ENCODE data around the gene VPS13C.

The VPS13C gene

DNA sequence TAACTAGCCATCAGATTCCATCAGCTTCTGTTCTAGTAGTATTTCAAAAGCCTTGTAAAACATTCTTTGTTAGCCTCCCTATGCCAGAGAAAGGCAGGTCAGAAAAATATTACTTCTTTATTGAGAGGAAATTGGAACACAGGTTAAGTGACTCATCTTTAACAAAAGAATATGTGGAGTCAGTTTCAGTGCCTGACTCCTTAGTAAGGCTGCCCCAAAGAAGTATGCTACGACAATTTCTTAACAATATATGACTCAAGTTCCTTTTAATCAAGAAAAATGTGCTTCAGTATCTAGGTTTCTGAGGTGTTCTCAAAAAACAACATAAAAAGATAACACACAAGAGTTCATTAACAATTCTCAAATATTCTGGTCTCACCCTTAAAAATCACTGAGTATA, 139.2 kb downstream of the VPS13C start:
- TF ChIP-seq CTCF (IDR thresholded peaks at IDR 0.05) = no peak
- peaks cover 63% of the 10 kb centered on the region for H3K36me3 ChIP-seq

DNA sequence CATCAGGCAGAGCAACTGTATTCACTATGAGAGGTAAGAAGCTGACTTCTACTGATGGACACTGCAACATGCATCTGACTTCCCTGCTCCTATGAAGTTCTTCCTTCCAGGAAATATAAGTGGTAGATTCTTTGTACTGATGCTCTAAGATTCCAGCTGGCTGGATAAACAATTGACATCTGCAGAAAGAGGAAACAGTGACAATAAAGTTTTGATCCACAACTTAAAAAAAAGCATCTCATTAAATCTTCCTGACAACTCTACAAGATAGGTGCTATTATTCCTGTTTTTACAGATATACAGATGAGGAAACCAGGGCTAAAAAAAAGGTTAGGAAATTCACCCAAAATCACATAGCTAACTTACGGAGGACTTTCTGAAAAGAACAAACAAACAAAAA, 142.8 kb downstream of the VPS13C start:
- Histone ChIP-seq H3K27ac (no peak overlapping the region), H3K4me1 (ENCODE audit: control insufficient read depth in 1 of 2, insufficient read depth in 1 of 2, low read depth in 1 of 2, low read length in 1 of 2) (no peaks in the 10 kb centered on the region), H3K27me3 (no peaks in the 10 kb centered on the region), H3K9me3 (no peaks in the 10 kb centered on the region), H3K4me3 (ENCODE audit: low read depth in 1 of 2, low read length in 1 of 2) (no peak overlapping the region), H3K36me3 (peaks cover 76% of the 10 kb centered on the region)
- no peak for TF ChIP-seq CTCF (IDR thresholded peaks at IDR 0.05)

More for the DNA sequence above, 139.2 kb downstream of the VPS13C start:
- H3K4me3 ChIP-seq (ENCODE audit: low read depth in 1 of 2, low read length in 1 of 2) = no peak overlapping the region
- no peaks in the 10 kb centered on the region for H3K4me1 ChIP-seq (ENCODE audit: control insufficient read depth in 1 of 2, insufficient read depth in 1 of 2, low read depth in 1 of 2, low read length in 1 of 2)
- no peaks in the 10 kb centered on the region for H3K27me3 ChIP-seq
- H3K9me3 ChIP-seq = no peaks in the 10 kb centered on the region
- no peak overlapping the region for H3K27ac ChIP-seq

- H3K4me3 ChIP-seq (ENCODE audit: low read depth in 1 of 2, low read length in 1 of 2) = no peak overlapping the region
- no peaks in the 10 kb centered on the region for H3K4me1 ChIP-seq (ENCODE audit: control insufficient read depth in 1 of 2, insufficient read depth in 1 of 2, low read depth in 1 of 2, low read length in 1 of 2)
- no peaks in the 10 kb centered on the region for H3K27me3 ChIP-seq
- TF ChIP-seq CTCF (IDR thresholded peaks at IDR 0.05) = no peak
- H3K27ac ChIP-seq = no peak overlapping the region
- peaks cover 63% of the 10 kb centered on the region for H3K36me3 ChIP-seq
- no peaks in the 10 kb centered on the region for H3K9me3 ChIP-seq
Measured at GRCh38 chr15:61916104-61916503, 144.1 kb downstream of the VPS13C start.

- Histone ChIP-seq H3K4me1 (ENCODE audit: control insufficient read depth in 1 of 2, insufficient read depth in 1 of 2, low read depth in 1 of 2, low read length in 1 of 2) (no peaks in the 10 kb centered on the region), H3K27ac (no peak overlapping the region), H3K4me3 (ENCODE audit: low read depth in 1 of 2, low read length in 1 of 2) (no peak overlapping the region), H3K9me3 (no peaks in the 10 kb centered on the region), H3K27me3 (no peaks in the 10 kb centered on the region), H3K36me3 (peaks cover 59% of the 10 kb centered on the region)
- no peak for TF ChIP-seq CTCF (IDR thresholded peaks at IDR 0.05)
Measured at GRCh38 chr15:61915640-61916039, 144.6 kb downstream of the VPS13C start.

- H3K36me3 ChIP-seq = peaks cover 62% of the 10 kb centered on the region
- no peaks in the 10 kb centered on the region for H3K4me1 ChIP-seq (ENCODE audit: control insufficient read depth in 1 of 2, insufficient read depth in 1 of 2, low read depth in 1 of 2, low read length in 1 of 2)
- no peak overlapping the region for H3K4me3 ChIP-seq (ENCODE audit: low read depth in 1 of 2, low read length in 1 of 2)
- no peaks in the 10 kb centered on the region for H3K9me3 ChIP-seq
- H3K27ac ChIP-seq = no peak overlapping the region
- no peak for TF ChIP-seq CTCF (IDR thresholded peaks at IDR 0.05)
- H3K27me3 ChIP-seq = no peaks in the 10 kb centered on the region
Measured at GRCh38 chr15:61910839-61911369, 149.3 kb downstream of the VPS13C start.

- Histone ChIP-seq H3K27ac (no peak overlapping the region), H3K4me1 (ENCODE audit: control insufficient read depth in 1 of 2, insufficient read depth in 1 of 2, low read depth in 1 of 2, low read length in 1 of 2) (no peaks in the 10 kb centered on the region), H3K9me3 (no peaks in the 10 kb centered on the region), H3K4me3 (ENCODE audit: low read depth in 1 of 2, low read length in 1 of 2) (no peak overlapping the region), H3K36me3 (peaks cover 56% of the 10 kb centered on the region), H3K27me3 (no peaks in the 10 kb centered on the region)
- no peak for TF ChIP-seq CTCF (IDR thresholded peaks at IDR 0.05)
Measured at GRCh38 chr15:61908241-61908640, 152.0 kb downstream of the VPS13C start.
